OCI-LY1 (cell line): ENCODE measurements around the gene SPECC1L.

ENCODE experiments used
- H2AFZ ChIP-seq: fragments of 200-600 bp; sonication (generic), shearing (Covaris generic); 2 replicates; pipeline ENCODE4 v1.6.0; 2014; ENCODE audit warnings: antibody characterized with exemption, mild to moderate bottlenecking, low read length
- H3F3A ChIP-seq: fragments of 200-600 bp; sonication (generic), shearing (Covaris generic); 2 replicates; pipeline ENCODE4 v1.6.0; 2014; ENCODE audit warnings: mild to moderate bottlenecking, antibody characterized with exemption, low read length, moderate library complexity; ENCODE audit not compliant: insufficient read depth
- H3K27ac ChIP-seq: fragments of 200-600 bp; sonication (generic); 2 replicates; pipeline ENCODE4 v1.5.1; 2014; ENCODE audit warnings: low read length, mixed run types, mild to moderate bottlenecking, low read depth; ENCODE audit not compliant: poor library complexity, severe bottlenecking
- H3K27me3 ChIP-seq: fragments of 200-600 bp; sonication (generic); 2 replicates; pipeline ENCODE4 v1.6.0; 2014; ENCODE audit warnings: antibody characterized with exemption, mild to moderate bottlenecking, low read length, moderate library complexity; ENCODE audit not compliant: insufficient read depth
- H3K36me3 ChIP-seq: fragments of 200-600 bp; sonication (generic); 2 replicates; pipeline ENCODE4 v1.6.1; 2014; ENCODE audit warnings: mild to moderate bottlenecking, antibody characterized with exemption, low read length, moderate library complexity, mixed read lengths; ENCODE audit not compliant: insufficient read depth
- H3K4me1 ChIP-seq: fragments of 200-600 bp; sonication (generic); 2 replicates; pipeline ENCODE4 v1.5.1; 2014; ENCODE audit warnings: mild to moderate bottlenecking, low read length, moderate library complexity; ENCODE audit not compliant: insufficient read depth, severe bottlenecking
- H3K4me2 ChIP-seq: fragments of 200-600 bp; sonication (generic), shearing (Covaris generic); 2 replicates; pipeline ENCODE4 v1.6.1; 2014; ENCODE audit warnings: low read length
- H3K4me3 ChIP-seq: fragments of 200-600 bp; sonication (generic); 2 replicates; pipeline ENCODE4 v1.5.1; 2014; ENCODE audit warnings: low read length, low read depth, mild to moderate bottlenecking, mixed read lengths; ENCODE audit not compliant: poor library complexity, severe bottlenecking
- H3K79me2 ChIP-seq: fragments of 200-600 bp; shearing (Covaris generic); 2 replicates; pipeline ENCODE4 v1.6.1; 2016; ENCODE audit warnings: mixed run types, low read length, mixed read lengths; ENCODE audit not compliant: insufficient read depth
- H3K9ac ChIP-seq: fragments of 200-600 bp; sonication (generic), shearing (Covaris generic); 2 replicates; pipeline ENCODE4 v1.6.1; 2014; ENCODE audit warnings: mild to moderate bottlenecking, low read length, mixed read lengths
- H3K9me2 ChIP-seq: fragments of 200-600 bp; sonication (generic), shearing (Covaris generic); 2 replicates; pipeline ENCODE4 v1.6.1; 2014; ENCODE audit warnings: low read depth, mild to moderate bottlenecking, low read length, mixed read lengths
- H3K9me3 ChIP-seq: fragments of 200-600 bp; shearing (Covaris generic); 2 replicates; pipeline ENCODE4 v1.6.1; 2014; ENCODE audit warnings: low read length, mixed read lengths
- H4K20me1 ChIP-seq: fragments of 200-600 bp; sonication (generic), shearing (Covaris generic); 2 replicates; pipeline ENCODE4 v1.6.0; 2016; ENCODE audit warnings: mild to moderate bottlenecking, low read length; ENCODE audit not compliant: insufficient read depth
- EZH2 ChIP-seq: fragments of 200-600 bp; sonication (generic), shearing (Covaris generic); IDR thresholded peaks from 2 replicates; pipeline ENCODE4 v1.8.0; 2017; ENCODE audit warnings: borderline replicate concordance, mixed run types, mild to moderate bottlenecking, antibody characterized with exemption, low read length, moderate library complexity, mixed read lengths
- TF ChIP-seq, protein P1 (sequence below): fragments of 200-600 bp; sonication (generic), shearing (Covaris generic); IDR thresholded peaks from 2 replicates; pipeline ENCODE4 v1.5.1; 2017; ENCODE audit warnings: mild to moderate bottlenecking, antibody characterized with exemption, low read length, moderate library complexity, mixed read lengths

The SPECC1L gene

GRCh38 chr22:24435323-24435645 lies 164.7 kb downstream of the SPECC1L start:
- Histone ChIP-seq H3F3A (peaks cover 19% of the 10 kb centered on the region; the same call in 1 of the 2 replicates), H3K9me2 (no peaks in the 10 kb centered on the region), H3K79me2 (no peaks in the 10 kb centered on the region), H3K4me3 (peak overlapping the region; percentile 42), H3K36me3 (peaks cover 15% of the 10 kb centered on the region; the same call in 1 of the 2 replicates), H3K27ac (peak overlapping the region; percentile 99), H3K27me3 (no peaks in the 10 kb centered on the region), H3K4me2 (peak overlapping the region; percentile 70), H3K4me1 (peaks cover 82% of the 10 kb centered on the region), H4K20me1 (no peaks in the 10 kb centered on the region), H3K9me3 (no peaks in the 10 kb centered on the region), H3K9ac (peak overlapping the region; percentile 52), H2AFZ (no peak overlapping the region)
- TF ChIP-seq, protein P1, sequence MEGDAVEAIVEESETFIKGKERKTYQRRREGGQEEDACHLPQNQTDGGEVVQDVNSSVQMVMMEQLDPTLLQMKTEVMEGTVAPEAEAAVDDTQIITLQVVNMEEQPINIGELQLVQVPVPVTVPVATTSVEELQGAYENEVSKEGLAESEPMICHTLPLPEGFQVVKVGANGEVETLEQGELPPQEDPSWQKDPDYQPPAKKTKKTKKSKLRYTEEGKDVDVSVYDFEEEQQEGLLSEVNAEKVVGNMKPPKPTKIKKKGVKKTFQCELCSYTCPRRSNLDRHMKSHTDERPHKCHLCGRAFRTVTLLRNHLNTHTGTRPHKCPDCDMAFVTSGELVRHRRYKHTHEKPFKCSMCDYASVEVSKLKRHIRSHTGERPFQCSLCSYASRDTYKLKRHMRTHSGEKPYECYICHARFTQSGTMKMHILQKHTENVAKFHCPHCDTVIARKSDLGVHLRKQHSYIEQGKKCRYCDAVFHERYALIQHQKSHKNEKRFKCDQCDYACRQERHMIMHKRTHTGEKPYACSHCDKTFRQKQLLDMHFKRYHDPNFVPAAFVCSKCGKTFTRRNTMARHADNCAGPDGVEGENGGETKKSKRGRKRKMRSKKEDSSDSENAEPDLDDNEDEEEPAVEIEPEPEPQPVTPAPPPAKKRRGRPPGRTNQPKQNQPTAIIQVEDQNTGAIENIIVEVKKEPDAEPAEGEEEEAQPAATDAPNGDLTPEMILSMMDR = no peak
- no peak for TF ChIP-seq EZH2

- no peaks in the 10 kb centered on the region for H3K79me2 ChIP-seq
- peak overlapping the region; percentile 29; the same call in 1 of the 2 replicates for H3K9ac ChIP-seq
- TF ChIP-seq EZH2 = no peak
- TF ChIP-seq, protein P1 = no peak
- peak overlapping the region; percentile 70; the same call in 1 of the 2 replicates for H3K4me2 ChIP-seq
- H3K9me2 ChIP-seq = no peaks in the 10 kb centered on the region
- no peaks in the 10 kb centered on the region for H4K20me1 ChIP-seq
- H3K36me3 ChIP-seq = peaks cover 22% of the 10 kb centered on the region; the same call in 1 of the 2 replicates
- H3K27ac ChIP-seq = peak overlapping the region; percentile 99
- peaks cover 19% of the 10 kb centered on the region; the same call in 1 of the 2 replicates for H3F3A ChIP-seq
- peaks cover 76% of the 10 kb centered on the region for H3K4me1 ChIP-seq
- no peaks in the 10 kb centered on the region for H3K27me3 ChIP-seq
- H3K4me3 ChIP-seq = no peak overlapping the region
- no peak overlapping the region for H2AFZ ChIP-seq
- H3K9me3 ChIP-seq = no peaks in the 10 kb centered on the region
Measured at GRCh38 chr22:24435861-24436371, 165.3 kb downstream of the SPECC1L start.

GRCh38 chr22:24436553-24436952 lies 165.9 kb downstream of the SPECC1L start:
- Histone ChIP-seq H3K36me3 (peaks cover 28% of the 10 kb centered on the region; the same call in 1 of the 2 replicates), H3K27ac (peak overlapping the region; percentile 99), H4K20me1 (no peaks in the 10 kb centered on the region), H3K4me2 (peak overlapping the region; percentile 24; the same call in 1 of the 2 replicates), H3K79me2 (no peaks in the 10 kb centered on the region), H3F3A (peaks cover 19% of the 10 kb centered on the region; the same call in 1 of the 2 replicates), H3K27me3 (no peaks in the 10 kb centered on the region), H2AFZ (no peak overlapping the region), H3K9ac (peak overlapping the region; percentile 29; the same call in 1 of the 2 replicates), H3K4me1 (peaks cover 70% of the 10 kb centered on the region), H3K9me2 (no peaks in the 10 kb centered on the region), H3K9me3 (no peaks in the 10 kb centered on the region), H3K4me3 (no peak overlapping the region)
- TF ChIP-seq, protein P1 = no peak
- no peak for TF ChIP-seq EZH2
